A549 (cell line): ENCODE results near the gene ZBTB20. TPM values are rescaled to one million over a fixed set of nuclear protein-coding genes. Genes with fewer than 3 reads are reported as not detected.

Source experiments
- ATAC-seq, 2 experiments: fragments of 200-7000 bp in 1 of 2; fragments of >200 bp in 1 of 2; cut with Nextera tagmentation in 1 of 2; cut with Tn5 transposase in 1 of 2; 3 replicates each; pipeline versions ENCODE4 v1.8.0 to v1.9.1; 2018 to 2020; ENCODE audit warnings: mild to moderate bottlenecking in 1 of 2, moderate library complexity in 1 of 2
- CTCF ChIA-PET: fragments of 300-600 bp; sonication (Branson Sonifier 250); formaldehyde crosslinking; extraction: SDS; loops from one replicate; lab custom pipeline; 2021; ENCODE audit warnings: antibody characterized with exemption, inconsistent platforms; lab: Yijun Ruan, JAX
- POLR2A ChIA-PET: fragments of 350-600 bp; formaldehyde crosslinking; extraction: SDS; loops from one replicate; lab custom pipeline; 2021; ENCODE audit warnings: antibody characterized with exemption, inconsistent platforms; lab: Yijun Ruan, JAX
- DNase-seq, 2 experiments: peaks; one replicate each; pipeline versions ENCODE4 v3.0.0 to v3.0.0-alpha.2; 2011 to 2016; ENCODE audit warnings: low read depth in 1 of 2, low spot score in 1 of 2
- FAIRE-seq: peaks from 2 replicates; lab custom pipeline; 2011; peaks lifted over from hg19 to GRCh38; lab: Jason Lieb, UNC
- H3K27ac ChIP-seq, 2 experiments: fragments of >200 bp; sonication (Bioruptor Twin); formaldehyde crosslinking; 3 replicates each; pipeline ENCODE4 v1.5.1; 2016 to 2017
- H3K4me1 ChIP-seq: fragments of >200 bp; sonication (Bioruptor Twin); formaldehyde crosslinking; 3 replicates; pipeline ENCODE4 v1.6.1; 2016
- H3K4me2 ChIP-seq: fragments of >200 bp; sonication (Bioruptor Twin); formaldehyde crosslinking; 3 replicates; pipeline ENCODE4 v1.6.1; 2016
- H3K4me3 ChIP-seq: fragments of >200 bp; sonication (Bioruptor Twin); formaldehyde crosslinking; 3 replicates; pipeline ENCODE4 v1.5.1; 2016
- H3K9me3 ChIP-seq: fragments of >200 bp; sonication (Bioruptor Twin); formaldehyde crosslinking; 3 replicates; pipeline ENCODE4 v1.6.1; 2016
- CEBPB ChIP-seq, 2 experiments: fragments of >200 bp in 1 of 2; sonication (Bioruptor Twin) in 1 of 2; formaldehyde crosslinking in 1 of 2; IDR thresholded peaks; 2 replicates each; pipeline ENCODE4 v1.6.1; 2012 to 2016
- E2F6 ChIP-seq: IDR thresholded peaks from 2 replicates; pipeline ENCODE4 v1.6.1; 2012; ENCODE audit warnings: low read depth, borderline replicate concordance
- EHF ChIP-seq: fragments of 250-450 bp; sonication (Bioruptor Pico); IDR thresholded peaks from 2 replicates; pipeline ENCODE4 v1.5.0; 2020; ENCODE audit warnings: mild to moderate bottlenecking
- FOSL2 ChIP-seq, 2 experiments: fragments of 450-650 bp in 1 of 2; fragments of >200 bp in 1 of 2; sonication (Bioruptor Twin) in 1 of 2; formaldehyde crosslinking; IDR thresholded peaks; 2 replicates each; pipeline versions ENCODE4 v1.5.0 to v1.6.1; 2016 to 2020; ENCODE audit warnings: mild to moderate bottlenecking in 1 of 2, moderate library complexity in 1 of 2
- HDAC2 ChIP-seq: fragments of 200-600 bp; sonication (generic); IDR thresholded peaks from 2 replicates; pipeline ENCODE4 v1.6.1; 2016
- HEYL ChIP-seq: fragments of 250-450 bp; sonication (Bioruptor Pico); IDR thresholded peaks from 2 replicates; pipeline ENCODE4 v1.8.0; 2021; ENCODE audit warnings: mild to moderate bottlenecking, moderate library complexity
- HOXA7 ChIP-seq: fragments of 250-450 bp; sonication (Bioruptor Pico); IDR thresholded peaks from 2 replicates; pipeline ENCODE4 v1.5.0; 2020; ENCODE audit warnings: mild to moderate bottlenecking, moderate library complexity
- KDM1A ChIP-seq: fragments of 200-600 bp; sonication (generic); IDR thresholded peaks from 2 replicates; pipeline ENCODE4 v1.6.1; 2016; ENCODE audit warnings: low read depth, mild to moderate bottlenecking
- MAZ ChIP-seq: fragments of 150-350 bp; IDR thresholded peaks from 2 replicates; pipeline ENCODE4 v1.6.1; 2014; ENCODE audit warnings: antibody characterized with exemption, low read depth, low read length, borderline replicate concordance
- NR3C1 ChIP-seq: fragments of >200 bp; sonication (Bioruptor Twin); formaldehyde crosslinking; IDR thresholded peaks from 3 replicates; pipeline ENCODE4 v1.6.1; 2017
- PHF8 ChIP-seq: fragments of 200-600 bp; sonication (generic); IDR thresholded peaks from 2 replicates; pipeline ENCODE4 v1.6.1; 2016; ENCODE audit warnings: low read depth, mild to moderate bottlenecking, antibody characterized with exemption, moderate library complexity, borderline replicate concordance
- POLR2A ChIP-seq: IDR thresholded peaks from 2 replicates; pipeline ENCODE4 v1.6.1; 2012; ENCODE audit warnings: mild to moderate bottlenecking, low read length
- RAD21 ChIP-seq, 2 experiments: fragments of >200 bp in 1 of 2; sonication (Bioruptor Twin) in 1 of 2; formaldehyde crosslinking in 1 of 2; IDR thresholded peaks in 1 of 2; conservative IDR thresholded peaks in 1 of 2; 2 replicates in 1 of 2; 3 replicates in 1 of 2; pipeline ENCODE4 v1.6.1; 2012 to 2018; ENCODE audit warnings: inconsistent platforms in 1 of 2
- RCOR1 ChIP-seq: fragments of 150-350 bp; IDR thresholded peaks from 2 replicates; pipeline ENCODE4 v1.6.1; 2014; ENCODE audit warnings: antibody characterized with exemption, low read length, low read depth
- RFX5 ChIP-seq: fragments of 450-650 bp; IDR thresholded peaks from 2 replicates; pipeline ENCODE4 v1.7.1; 2014; ENCODE audit warnings: antibody characterized with exemption, mild to moderate bottlenecking, moderate library complexity
- SREBF2 ChIP-seq: fragments of 450-650 bp; IDR thresholded peaks from 2 replicates; pipeline ENCODE4 v1.6.1; 2014; ENCODE audit warnings: mild to moderate bottlenecking, moderate library complexity
- TP53 ChIP-seq: fragments of 250-450 bp; sonication (Bioruptor Pico); IDR thresholded peaks from 2 replicates; pipeline ENCODE4 v1.5.0; 2021; ENCODE audit warnings: mild to moderate bottlenecking, moderate library complexity
- ZFP36 ChIP-seq: fragments of 450-650 bp; IDR thresholded peaks from 2 replicates; pipeline ENCODE4 v1.6.1; 2014; ENCODE audit warnings: borderline replicate concordance; ENCODE audit not compliant: partially characterized antibody
- ZNF302 ChIP-seq: fragments of 250-450 bp; sonication (Bioruptor Pico); IDR thresholded peaks from 2 replicates; pipeline ENCODE4 v1.9.0; 2021; ENCODE audit warnings: inconsistent platforms, mild to moderate bottlenecking, moderate library complexity
- WGBS: methylation state at CpG from one replicate; pipeline ENCODE4 v1.1.6; 2017; ENCODE audit errors: missing lambda C conversion rate; 5-methylcytosine and 5-hydroxymethylcytosine counted together
- polyA plus RNA-seq, 4 experiments: library from polyadenylated mRNA; depleted of rRNA in 3 of 4; stranded (reverse); fragments of >200 nt; fragmentation: RNase III in 1 of 4; extraction: RNeasy Plus Mini Kit Qiagen cat#74134 plus additional on column Dnase treatment in 1 of 4; gene quantifications; 2 replicates in 3 of 4; 3 replicates in 1 of 4; pipeline ENCODE4 v1.2.3, GENCODE V29; 2011 to 2017
- TF ChIP-seq, protein P1 (sequence below): IDR thresholded peaks from 2 replicates; pipeline ENCODE4 v1.6.1; 2012
- TF ChIP-seq, protein P2 (sequence below): fragments of >200 bp; sonication (Bioruptor Twin); formaldehyde crosslinking; IDR thresholded peaks from 2 replicates; pipeline ENCODE4 v1.6.1; 2016
- TF ChIP-seq, protein P3 (sequence below): fragments of 250-450 bp; sonication (Bioruptor Pico); IDR thresholded peaks from 2 replicates; pipeline ENCODE4 v1.5.0; 2020; ENCODE audit warnings: low read depth, mild to moderate bottlenecking, moderate library complexity
- TF ChIP-seq, protein P4 (sequence below): fragments of 450-650 bp; IDR thresholded peaks from 2 replicates; pipeline ENCODE4 v1.6.1; 2014; ENCODE audit warnings: antibody characterized with exemption

The ZBTB20 gene
- polyA plus RNA-seq, 2 of the 4 experiments (the other 2 are of a cell fraction) = 0.85 to 5.0 TPM

GRCh38 chr3:114892880-114893279 is 254.2 kb downstream of the ZBTB20 start:
- TF ChIP-seq MAZ (no peak), HDAC2 (no peak), RCOR1 (no peak), POLR2A (no peak), HEYL (CRISPR knock-in tag) (no peak), CEBPB (IDR thresholded peaks at IDR 0.05) (no peak), EHF (CRISPR knock-in tag) (no peak), TP53 (CRISPR knock-in tag) (no peak), KDM1A (no peak), HOXA7 (CRISPR knock-in tag) (no peak), ZFP36 (no peak)
- TF ChIP-seq, protein P1, sequence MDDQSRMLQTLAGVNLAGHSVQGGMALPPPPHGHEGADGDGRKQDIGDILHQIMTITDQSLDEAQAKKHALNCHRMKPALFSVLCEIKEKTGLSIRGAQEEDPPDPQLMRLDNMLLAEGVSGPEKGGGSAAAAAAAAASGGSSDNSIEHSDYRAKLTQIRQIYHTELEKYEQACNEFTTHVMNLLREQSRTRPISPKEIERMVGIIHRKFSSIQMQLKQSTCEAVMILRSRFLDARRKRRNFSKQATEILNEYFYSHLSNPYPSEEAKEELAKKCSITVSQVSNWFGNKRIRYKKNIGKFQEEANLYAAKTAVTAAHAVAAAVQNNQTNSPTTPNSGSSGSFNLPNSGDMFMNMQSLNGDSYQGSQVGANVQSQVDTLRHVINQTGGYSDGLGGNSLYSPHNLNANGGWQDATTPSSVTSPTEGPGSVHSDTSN = no peak
- TF ChIP-seq, protein P2, sequence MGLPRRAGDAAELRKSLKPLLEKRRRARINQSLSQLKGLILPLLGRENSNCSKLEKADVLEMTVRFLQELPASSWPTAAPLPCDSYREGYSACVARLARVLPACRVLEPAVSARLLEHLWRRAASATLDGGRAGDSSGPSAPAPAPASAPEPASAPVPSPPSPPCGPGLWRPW = no peak
- TF ChIP-seq, protein P3, sequence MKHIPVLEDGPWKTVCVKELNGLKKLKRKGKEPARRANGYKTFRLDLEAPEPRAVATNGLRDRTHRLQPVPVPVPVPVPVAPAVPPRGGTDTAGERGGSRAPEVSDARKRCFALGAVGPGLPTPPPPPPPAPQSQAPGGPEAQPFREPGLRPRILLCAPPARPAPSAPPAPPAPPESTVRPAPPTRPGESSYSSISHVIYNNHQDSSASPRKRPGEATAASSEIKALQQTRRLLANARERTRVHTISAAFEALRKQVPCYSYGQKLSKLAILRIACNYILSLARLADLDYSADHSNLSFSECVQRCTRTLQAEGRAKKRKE (CRISPR knock-in tag) = no peak
- no peak for ATAC-seq
- Histone ChIP-seq H3K4me2 (no peak overlapping the region), H3K9me3 (no peaks in the 10 kb centered on the region), H3K4me3 (no peak overlapping the region), H3K27ac (no peak overlapping the region), H3K4me1 (no peaks in the 10 kb centered on the region)
- no peak for DNase-seq
- FAIRE-seq = no peak
- POLR2A ChIA-PET = no interaction called here
- WGBS = 77% methylated on average over 3 of the region's 3 CpGs
- CTCF ChIA-PET = interaction anchor here (1.2 kb wide), 1 partner anchor 12 kb away, joined by 3 read pairs; no protein-coding TSS in a partner anchor

DNA sequence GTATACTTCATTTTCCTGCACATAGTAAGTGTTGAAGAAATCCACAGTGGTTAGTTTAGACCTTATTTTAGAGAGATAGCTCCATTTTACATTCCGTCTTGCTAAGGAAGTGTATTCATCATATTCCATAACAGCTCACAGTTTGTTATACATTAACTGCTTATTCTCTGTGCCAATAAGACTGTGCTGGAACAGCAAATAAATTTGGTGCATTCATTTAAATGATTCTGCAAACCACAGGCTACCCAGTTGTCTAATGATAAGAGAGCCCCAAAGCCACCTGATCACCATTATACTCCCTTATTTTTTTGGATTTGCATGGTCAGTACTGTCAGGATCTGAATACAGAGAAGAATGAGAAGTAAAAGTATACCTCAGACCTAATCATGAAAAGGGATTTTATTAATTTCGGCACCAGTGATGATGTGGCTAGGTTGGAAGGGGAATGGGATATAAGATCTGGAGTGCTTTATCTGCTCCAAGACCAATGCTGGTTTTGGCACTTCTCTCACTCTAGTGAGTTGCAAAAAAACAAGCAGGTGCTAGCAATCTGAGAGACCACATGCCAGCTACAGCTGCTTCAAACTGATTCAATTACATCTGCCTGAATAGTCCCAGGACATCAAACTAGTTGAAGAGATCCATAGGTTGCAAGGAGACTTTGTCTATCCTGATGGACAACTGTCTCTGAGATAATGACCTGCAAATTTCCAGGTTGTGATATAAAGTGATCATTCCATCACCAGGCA is 254.8 kb downstream of the ZBTB20 start:
- H3K4me1 ChIP-seq = no peaks in the 10 kb centered on the region
- ChIA-PET POLR2A (no interaction called here), CTCF (interaction anchor here (1.4 kb wide), 1 partner anchor 200 kb away, joined by 3 read pairs; no protein-coding TSS in a partner anchor)
- DNase-seq (no peak), ATAC-seq (no peak), FAIRE-seq (peak; percentile 18)
- no peak overlapping the region for H3K4me2 ChIP-seq
- no peak overlapping the region for H3K27ac ChIP-seq
- H3K9me3 ChIP-seq = no peaks in the 10 kb centered on the region
- 82% methylated on average over 2 of the region's 2 CpGs for WGBS
- TF ChIP-seq, protein P4, sequence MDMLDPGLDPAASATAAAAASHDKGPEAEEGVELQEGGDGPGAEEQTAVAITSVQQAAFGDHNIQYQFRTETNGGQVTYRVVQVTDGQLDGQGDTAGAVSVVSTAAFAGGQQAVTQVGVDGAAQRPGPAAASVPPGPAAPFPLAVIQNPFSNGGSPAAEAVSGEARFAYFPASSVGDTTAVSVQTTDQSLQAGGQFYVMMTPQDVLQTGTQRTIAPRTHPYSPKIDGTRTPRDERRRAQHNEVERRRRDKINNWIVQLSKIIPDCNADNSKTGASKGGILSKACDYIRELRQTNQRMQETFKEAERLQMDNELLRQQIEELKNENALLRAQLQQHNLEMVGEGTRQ = no peak
- TF ChIP-seq SREBF2 = no peak
- TF ChIP-seq, protein P3 (CRISPR knock-in tag) = no peak
- TF ChIP-seq RCOR1 = no peak
- no peak for TF ChIP-seq RFX5
- no peak for TF ChIP-seq FOSL2 (IDR thresholded peaks at IDR 0.05)
- no peak for TF ChIP-seq FOSL2 (CRISPR knock-in tag; IDR thresholded peaks at IDR 0.05)
- no peak for TF ChIP-seq ZNF302 (CRISPR knock-in tag)
- no peak for TF ChIP-seq NR3C1
- TF ChIP-seq RAD21 (conservative IDR thresholded peaks at IDR 0.05 in 1 of 2, IDR thresholded peaks at IDR 0.05 in 1 of 2) = no peak
- no peak for TF ChIP-seq PHF8
- no peak for TF ChIP-seq TP53 (CRISPR knock-in tag)
- TF ChIP-seq E2F6 = no peak
- H3K4me3 ChIP-seq = no peak overlapping the region
